Chondrocyte (in vitro differentiated cells): Measurements from ENCODE around the gene AFF3. TPM values are rescaled to one million over a fixed set of nuclear protein-coding genes. Genes with fewer than 3 reads are reported as not detected.
A peak's percentile ranks its signal among the peaks of the same experiment; 100 is the strongest.

Source experiments
- DNase-seq: peaks from one replicate; pipeline ENCODE4 v3.0.0; 2021; ENCODE audit warnings: mixed read lengths, low spot score
- H3K27ac Mint-ChIP-seq: one replicate; pipeline ENCODE4 v1.8.0; 2021; ENCODE audit warnings: mild to moderate bottlenecking, moderate library complexity, mixed read lengths; ENCODE audit not compliant: unreplicated experiment
- H3K27me3 Mint-ChIP-seq: 2 replicates; pipeline ENCODE4 v1.8.0; 2021; ENCODE audit warnings: low read depth, mixed read lengths
- H3K36me3 Mint-ChIP-seq: 2 replicates; pipeline ENCODE4 v1.8.0; 2021; ENCODE audit warnings: low read depth, mixed read lengths
- H3K4me1 Mint-ChIP-seq: 2 replicates; pipeline ENCODE4 v1.8.0; 2021; ENCODE audit warnings: low read depth, mild to moderate bottlenecking, mixed read lengths
- H3K4me3 Mint-ChIP-seq: one replicate; pipeline ENCODE4 v1.8.0; 2021; ENCODE audit warnings: mild to moderate bottlenecking, moderate library complexity, mixed read lengths; ENCODE audit not compliant: unreplicated experiment
- H3K9me3 Mint-ChIP-seq: 2 replicates; pipeline ENCODE4 v1.8.0; 2021; ENCODE audit warnings: low read depth, mixed read lengths
- CTCF ChIP-seq: fragments of 200-600 bp; sonication (generic); IDR thresholded peaks from 2 replicates; pipeline ENCODE4 v1.5.0; 2021; ENCODE audit warnings: antibody characterized with exemption, mild to moderate bottlenecking, moderate library complexity
- total RNA-seq: library from RNA; stranded (reverse); gene quantifications from 3 replicates; pipeline ENCODE4 v1.2.1, GENCODE V29; 2021

Gene AFF3
- total RNA-seq, 1 donor from 2014 or later: 127 TPM

- Mint-ChIP-seq H3K36me3 (peaks cover 20% of the 10 kb centered on the region), H3K27ac (peak overlapping the region; percentile 8), H3K9me3 (no peaks in the 10 kb centered on the region), H3K4me1 (peaks cover 34% of the 10 kb centered on the region), H3K4me3 (no peak overlapping the region), H3K27me3 (no peaks in the 10 kb centered on the region)
- no peak for DNase-seq
- TF ChIP-seq CTCF: no peak
Measured at GRCh38 chr2:99561804-99562203, 580.6 kb downstream of the AFF3 start.

- H3K36me3 Mint-ChIP-seq: peaks cover 18% of the 10 kb centered on the region
- H3K4me1 Mint-ChIP-seq: peaks cover 34% of the 10 kb centered on the region
- H3K27me3 Mint-ChIP-seq: no peaks in the 10 kb centered on the region
- H3K27ac Mint-ChIP-seq: peak overlapping the region; percentile 67
- H3K4me3 Mint-ChIP-seq: no peak overlapping the region
- H3K9me3 Mint-ChIP-seq: no peaks in the 10 kb centered on the region
- DNase-seq: no peak
- TF ChIP-seq CTCF: peak; percentile 99
Measured at GRCh38 chr2:99559075-99559662, 583.2 kb downstream of the AFF3 start.

GRCh38 chr2:99555404-99555803 lies 587.0 kb downstream of the AFF3 start:
- Mint-ChIP-seq H3K36me3 (peaks cover 41% of the 10 kb centered on the region), H3K27me3 (no peaks in the 10 kb centered on the region), H3K9me3 (no peaks in the 10 kb centered on the region), H3K4me1 (peaks cover 18% of the 10 kb centered on the region), H3K27ac (no peak overlapping the region), H3K4me3 (no peak overlapping the region)
- TF ChIP-seq CTCF: no peak
- DNase-seq: no peak

- Mint-ChIP-seq H3K4me1 (peaks cover 13% of the 10 kb centered on the region), H3K27ac (no peak overlapping the region), H3K4me3 (no peak overlapping the region), H3K9me3 (no peaks in the 10 kb centered on the region), H3K27me3 (no peaks in the 10 kb centered on the region), H3K36me3 (peaks cover 46% of the 10 kb centered on the region)
- TF ChIP-seq CTCF: no peak
- no peak for DNase-seq
Measured at GRCh38 chr2:99554871-99555270, 587.5 kb downstream of the AFF3 start.

- Mint-ChIP-seq H3K27ac (no peak overlapping the region), H3K36me3 (peaks cover 49% of the 10 kb centered on the region), H3K4me1 (peaks cover 8% of the 10 kb centered on the region), H3K4me3 (no peak overlapping the region), H3K27me3 (no peaks in the 10 kb centered on the region), H3K9me3 (no peaks in the 10 kb centered on the region)
- TF ChIP-seq CTCF: no peak
- DNase-seq: no peak
Measured at GRCh38 chr2:99554238-99554637, 588.2 kb downstream of the AFF3 start.
